ENCODE measurements around the gene ITPR1. TPM values are rescaled to one million over a fixed set of nuclear protein-coding genes. Genes with fewer than 3 reads are reported as not detected.

The ITPR1 gene
- total RNA-seq, 1 experiment from 2014 or later, result 13.2 TPM

GRCh38 chr3:4741404-4742307 is 248.5 kb downstream of the ITPR1 start:
- peak; percentile 100 for DNase-seq (ENCODE audit: low read depth)

GRCh38 chr3:4742359-4742758 is 249.2 kb downstream of the ITPR1 start:
- no peak for DNase-seq (ENCODE audit: low read depth)

- no peak for DNase-seq (ENCODE audit: low read depth)
Observed at GRCh38 chr3:4743371-4743770, 250.2 kb downstream of the ITPR1 start.

DNA sequence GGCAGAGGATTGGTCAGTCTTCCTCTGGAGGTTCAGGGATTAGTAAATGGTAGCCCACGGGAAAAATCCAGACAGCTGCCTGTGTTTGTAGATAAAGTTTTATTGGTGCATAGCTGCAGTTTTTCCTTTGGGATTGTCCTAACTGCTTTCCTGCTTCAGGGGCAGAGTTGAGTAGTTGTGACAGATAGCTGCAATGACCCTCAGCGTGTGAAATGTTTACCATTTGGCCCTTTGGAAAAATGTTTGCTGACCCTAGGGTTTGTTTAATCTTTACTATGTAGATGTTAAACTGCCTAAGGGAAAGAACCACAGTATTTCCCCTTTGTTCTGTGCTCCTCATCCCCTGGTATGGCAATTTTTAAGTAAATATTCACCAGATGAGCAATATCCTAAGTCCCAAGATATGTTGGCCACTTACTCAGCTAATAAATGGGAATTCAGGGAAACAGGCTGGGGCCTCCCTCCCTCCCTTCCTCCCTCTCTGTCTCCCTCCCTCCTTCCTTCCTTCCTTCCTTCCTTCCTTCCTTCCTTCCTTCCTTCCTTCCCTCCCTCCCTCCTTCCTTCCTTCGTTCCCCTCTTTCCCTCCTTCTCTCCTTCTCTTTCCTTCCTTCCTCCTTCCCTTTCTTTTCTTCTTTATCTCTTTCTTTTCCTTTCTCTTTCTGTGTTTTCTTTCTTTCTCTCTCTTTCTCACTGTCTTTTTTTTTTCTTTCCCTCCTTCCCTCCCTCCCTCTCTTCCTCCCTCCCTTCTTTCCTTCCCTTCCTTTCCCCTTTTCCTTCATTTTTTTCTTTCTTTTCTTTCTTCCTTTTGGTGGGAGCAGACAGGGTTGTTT is 251.5 kb downstream of the ITPR1 start:
- peak; percentile 83 for DNase-seq (ENCODE audit: low read depth)

DNA sequence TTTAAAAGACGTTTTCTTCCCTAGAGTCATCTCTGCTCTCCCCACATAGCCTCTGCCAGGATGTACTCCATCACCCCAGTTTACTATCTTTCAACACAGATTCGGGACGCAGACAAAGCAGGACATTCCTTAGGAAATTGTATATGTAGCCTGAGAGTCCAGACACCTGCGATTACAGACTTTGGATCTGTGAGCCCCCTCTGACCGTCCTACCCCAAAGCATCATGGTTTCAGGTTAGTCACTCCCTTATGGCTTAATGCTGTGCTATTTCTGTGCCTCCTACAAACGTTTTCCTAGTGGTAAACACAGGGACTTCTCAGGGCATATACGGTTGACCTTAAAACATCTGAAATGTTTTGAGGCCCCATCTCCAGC is 252.1 kb downstream of the ITPR1 start:
- no peak for DNase-seq (ENCODE audit: low read depth)

- peak; percentile 72 for DNase-seq (ENCODE audit: low read depth)
Observed at GRCh38 chr3:4746241-4746958, 253.3 kb downstream of the ITPR1 start.

- DNase-seq (ENCODE audit: low read depth), result no peak
Observed at GRCh38 chr3:4748127-4748526, 255.0 kb downstream of the ITPR1 start.

- no peak for DNase-seq (ENCODE audit: low read depth)
Observed at GRCh38 chr3:4748701-4749378, 255.7 kb downstream of the ITPR1 start.

GRCh38 chr3:4749567-4750002 is 256.4 kb downstream of the ITPR1 start:
- no peak for DNase-seq (ENCODE audit: low read depth)

GRCh38 chr3:4750306-4750968 is 257.3 kb downstream of the ITPR1 start:
- DNase-seq (ENCODE audit: low read depth), result no peak

GRCh38 chr3:4751029-4751501 is 257.9 kb downstream of the ITPR1 start:
- no peak for DNase-seq (ENCODE audit: low read depth)

DNA sequence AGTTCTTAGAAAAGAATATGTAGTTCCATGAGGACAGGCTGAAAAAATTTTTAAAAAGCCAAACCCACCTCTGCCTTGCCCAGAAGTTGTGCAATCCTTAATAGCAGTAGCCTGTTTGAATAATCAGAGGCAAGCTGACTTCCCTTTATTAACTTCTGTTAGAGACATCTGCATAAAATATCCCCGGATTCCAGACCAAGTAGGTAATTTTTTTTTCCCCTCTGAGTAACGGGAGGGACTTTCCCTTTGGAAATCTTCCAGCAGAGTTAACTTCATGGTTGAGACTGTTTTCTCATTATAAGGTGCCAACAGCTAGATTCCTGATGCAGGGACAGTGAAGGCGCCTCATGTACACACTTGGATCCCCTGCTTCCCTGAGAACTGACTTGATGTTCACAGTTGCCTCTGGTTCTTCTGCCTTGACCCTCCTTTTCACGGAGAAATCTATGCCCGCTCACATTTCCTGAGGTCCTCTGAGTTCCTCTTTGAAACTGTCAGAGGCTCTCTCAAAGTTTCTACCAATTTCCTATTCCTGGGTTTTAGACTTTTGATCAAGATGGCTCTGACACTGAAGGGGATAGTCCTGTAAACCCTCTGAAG is 258.5 kb downstream of the ITPR1 start:
- DNase-seq (ENCODE audit: low read depth), result peak; percentile 77

DNA sequence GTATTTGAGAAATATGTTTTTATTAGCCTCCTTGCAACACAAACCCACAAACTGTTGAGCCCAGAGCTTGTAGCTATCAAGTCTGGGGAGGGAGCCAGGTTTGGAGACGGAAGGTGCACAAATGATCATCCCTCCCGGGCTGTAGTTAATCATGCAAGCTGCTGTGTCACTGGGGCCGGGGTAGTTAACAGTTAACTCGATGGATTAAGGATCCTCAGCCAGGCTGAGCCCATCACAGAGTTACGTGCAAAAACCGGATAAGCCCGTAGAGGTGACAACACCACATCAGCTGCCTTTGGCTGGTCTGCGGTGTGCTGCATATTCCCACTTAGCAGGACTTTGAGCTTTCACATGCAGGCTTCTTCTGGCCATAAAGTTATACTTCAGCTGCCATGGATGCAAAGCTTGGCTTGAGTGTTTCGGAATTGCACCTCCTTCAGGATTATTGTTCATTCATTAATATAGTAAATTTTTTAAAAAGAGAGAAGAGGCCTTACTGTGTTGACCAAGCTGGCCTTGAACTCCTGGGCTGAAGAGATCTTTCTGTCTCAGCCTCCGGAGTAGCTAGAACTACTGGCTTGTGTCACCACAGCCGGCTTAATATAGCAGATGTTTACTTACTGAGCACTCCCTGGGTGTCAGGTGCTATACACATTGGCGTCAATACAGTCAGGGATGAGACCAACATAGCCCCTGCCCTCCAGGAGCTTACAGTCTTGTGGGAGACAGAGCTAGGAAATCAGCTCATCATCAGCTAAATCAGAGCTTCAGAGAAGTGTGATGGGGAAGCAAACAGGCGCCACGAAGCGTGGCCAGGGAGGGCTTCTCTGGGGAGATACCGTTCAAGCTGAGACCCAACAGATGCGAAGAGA is 259.3 kb downstream of the ITPR1 start:
- no peak for DNase-seq (ENCODE audit: low read depth)

- no peak for DNase-seq (ENCODE audit: low read depth)
Observed at GRCh38 chr3:4753073-4753691, 260.0 kb downstream of the ITPR1 start.

DNA sequence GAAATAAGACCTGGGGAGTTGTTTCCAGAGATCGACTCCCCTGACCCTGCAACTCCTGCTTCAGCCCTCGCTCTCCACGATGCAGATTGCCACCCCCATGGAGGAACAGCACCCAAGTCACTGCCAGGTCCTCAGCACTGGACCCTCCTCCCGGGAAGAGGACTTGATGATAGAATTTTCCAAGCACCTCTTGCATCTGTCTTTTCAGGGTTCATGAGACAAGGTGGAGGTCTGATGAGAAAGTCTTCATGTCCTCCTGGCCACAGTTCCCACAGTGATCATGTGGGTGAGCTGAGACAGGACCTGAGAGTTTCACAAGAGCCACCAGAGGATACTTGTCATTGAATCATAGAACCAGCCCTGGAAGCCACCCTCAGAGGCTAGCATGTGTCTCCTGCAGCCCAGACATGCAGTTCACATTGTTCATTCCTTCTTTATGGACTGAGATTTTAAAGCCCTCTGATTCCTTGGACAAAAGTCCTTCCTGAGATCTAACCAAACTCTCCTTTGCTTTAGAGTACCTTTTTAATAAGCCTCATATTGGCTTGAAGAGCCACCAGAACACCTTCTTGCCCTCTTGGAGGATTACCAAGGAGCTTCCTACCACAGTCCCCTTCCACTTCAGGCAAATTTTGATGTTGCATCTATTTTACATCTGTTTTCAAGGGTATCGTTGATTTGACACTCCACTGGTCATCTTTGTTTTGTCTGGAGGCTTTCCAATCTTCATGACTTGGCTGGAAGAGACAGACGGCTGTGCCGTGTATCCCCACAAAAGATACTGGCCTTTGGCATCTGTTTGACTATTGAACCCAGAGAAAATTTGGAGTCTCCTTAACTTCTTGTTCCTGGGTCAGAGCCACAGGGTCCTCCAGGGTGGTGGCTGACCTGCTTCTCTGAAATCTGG is 261.3 kb downstream of the ITPR1 start:
- DNase-seq (ENCODE audit: low read depth), result no peak

DNA sequence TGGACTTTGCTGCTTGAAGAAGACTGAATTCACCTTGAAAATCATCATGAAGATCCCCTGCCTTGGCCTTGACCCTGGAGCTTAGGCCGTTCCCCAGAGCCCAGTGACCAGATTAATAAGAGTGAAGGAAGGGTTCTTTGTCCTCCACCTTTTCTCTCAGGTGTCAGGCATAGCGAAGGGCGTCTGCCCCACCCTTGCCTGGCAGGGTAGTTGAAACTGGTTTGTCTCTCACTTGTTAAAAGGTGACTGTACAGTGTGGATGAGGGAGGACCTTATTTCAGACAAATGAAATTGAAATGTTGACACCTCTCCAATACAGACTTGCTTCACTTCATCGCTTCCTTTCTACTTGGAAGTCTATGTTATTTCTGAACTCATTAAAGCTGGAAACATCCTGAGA is 262.4 kb downstream of the ITPR1 start:
- no peak for DNase-seq (ENCODE audit: low read depth)

DNA sequence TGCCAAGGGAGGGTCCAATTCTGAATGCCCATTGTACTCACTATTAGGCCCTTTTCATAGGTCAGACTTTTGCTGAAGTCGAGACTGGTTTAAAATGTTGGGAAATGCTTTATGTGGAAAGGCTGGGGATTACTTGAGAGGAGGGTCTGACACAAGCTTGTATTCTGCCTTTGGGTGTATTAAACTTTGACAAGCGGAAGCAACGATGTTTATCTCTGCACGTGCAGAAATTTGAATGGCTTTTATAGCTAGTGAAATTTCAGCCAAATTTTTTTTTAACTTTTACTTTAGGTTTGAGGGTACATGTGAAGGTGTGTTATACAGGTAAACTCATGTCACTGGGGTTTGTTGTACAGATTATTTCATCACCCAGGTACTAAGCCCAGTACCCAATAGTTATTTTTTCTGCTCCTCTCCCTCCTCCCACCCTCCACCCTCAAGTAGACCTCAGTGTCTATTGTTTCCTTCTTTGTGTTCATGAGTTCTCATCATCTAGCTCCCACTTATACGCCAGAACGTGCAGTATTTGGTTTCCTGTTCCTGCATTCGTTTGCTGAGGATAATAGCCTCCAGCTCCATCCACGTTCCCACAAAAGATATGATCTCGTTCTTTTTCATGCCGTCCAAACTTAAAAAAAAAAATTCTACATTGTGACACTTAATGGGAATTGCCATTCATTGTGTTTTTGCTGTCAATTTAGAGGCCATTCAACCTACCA is 263.1 kb downstream of the ITPR1 start:
- DNase-seq (ENCODE audit: low read depth), result no peak
